ENCODE measurements around the gene MTMR12.
"Not testable (repeated sequence)": the region's sequence is repeated elsewhere in the genome, so short reads cannot be mapped to it uniquely, and the experiment has no call there.

Gene MTMR12

DNA sequence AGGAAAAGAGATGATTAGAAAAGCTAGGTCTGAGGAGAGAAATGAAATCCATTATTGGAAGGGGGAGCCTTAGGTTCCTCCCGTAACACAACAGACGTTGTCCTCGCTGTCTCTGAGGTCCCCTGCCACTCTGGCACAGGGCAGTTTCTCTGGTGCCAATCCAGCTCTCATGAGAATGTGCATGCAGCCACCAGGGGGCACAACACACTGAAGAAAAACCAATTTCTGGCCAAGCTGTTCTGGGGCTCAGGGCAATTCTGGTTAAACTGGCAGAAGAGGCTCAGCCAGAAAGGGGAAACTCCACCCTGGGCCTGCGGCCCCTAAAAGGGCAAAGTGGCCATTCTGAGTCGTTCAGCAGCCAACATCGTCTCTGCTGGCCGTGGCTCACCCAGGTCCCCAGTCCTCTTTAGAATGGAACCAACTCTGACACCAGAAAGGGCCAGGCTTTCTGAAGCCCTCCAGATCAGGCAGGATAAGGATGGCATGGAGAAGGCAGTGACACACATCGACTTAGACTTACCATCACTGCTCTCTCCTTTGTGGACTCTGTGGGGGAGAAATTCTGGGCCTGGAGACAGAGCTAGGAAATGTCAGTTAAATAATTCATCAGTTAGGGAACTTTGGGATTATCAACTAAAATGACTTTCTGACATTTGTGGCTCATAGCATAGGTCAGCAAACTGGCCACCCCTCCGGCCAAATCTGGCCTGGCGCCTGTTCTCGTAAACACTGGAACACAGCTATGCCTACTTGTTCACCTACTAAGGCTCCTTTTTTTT, 80.1 kb downstream of the MTMR12 start:
- peak; percentile 79 for DNase-seq (ENCODE audit: low spot score)

DNA sequence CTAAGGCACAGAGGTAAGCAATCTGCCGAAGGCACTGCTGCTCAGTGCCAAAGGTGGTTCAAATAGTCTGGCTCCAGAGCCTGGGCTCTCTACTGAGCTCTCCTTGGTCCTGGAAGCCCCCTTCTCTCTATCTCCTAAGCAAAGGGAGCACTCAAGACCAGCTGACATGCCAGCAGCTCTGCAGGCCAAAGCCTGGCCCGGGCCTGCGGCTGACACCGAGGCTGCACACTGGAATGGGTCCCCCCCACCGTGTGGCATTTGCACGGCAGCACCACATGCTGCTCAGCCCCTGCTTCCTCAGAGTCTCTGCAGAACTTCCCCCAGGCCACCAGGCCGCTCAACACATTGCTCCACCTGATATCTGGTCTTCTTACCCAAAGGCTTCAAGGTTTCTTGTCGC, 80.8 kb downstream of the MTMR12 start:
- no peak for DNase-seq (ENCODE audit: low spot score)

DNA sequence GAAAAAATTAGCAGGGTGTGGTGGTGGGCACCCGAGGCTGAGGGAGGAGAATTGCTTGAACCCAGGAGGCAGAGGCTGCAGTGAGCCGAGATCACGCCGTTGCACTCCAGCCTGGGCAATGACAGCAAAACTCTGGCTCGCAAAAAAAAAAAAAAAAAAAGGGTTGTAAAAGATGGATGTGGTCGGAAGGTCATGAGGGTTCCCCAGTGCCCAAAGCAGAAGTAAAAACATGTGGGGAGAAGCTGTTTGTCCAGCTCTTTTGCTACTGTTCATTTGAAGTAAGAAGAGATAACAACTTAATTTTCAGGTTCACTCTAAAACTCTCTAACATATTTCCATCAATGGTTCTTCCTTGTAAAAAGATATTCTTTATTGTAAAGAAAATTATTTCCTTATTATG, 81.5 kb downstream of the MTMR12 start:
- no peak for DNase-seq (ENCODE audit: low spot score)

DNA sequence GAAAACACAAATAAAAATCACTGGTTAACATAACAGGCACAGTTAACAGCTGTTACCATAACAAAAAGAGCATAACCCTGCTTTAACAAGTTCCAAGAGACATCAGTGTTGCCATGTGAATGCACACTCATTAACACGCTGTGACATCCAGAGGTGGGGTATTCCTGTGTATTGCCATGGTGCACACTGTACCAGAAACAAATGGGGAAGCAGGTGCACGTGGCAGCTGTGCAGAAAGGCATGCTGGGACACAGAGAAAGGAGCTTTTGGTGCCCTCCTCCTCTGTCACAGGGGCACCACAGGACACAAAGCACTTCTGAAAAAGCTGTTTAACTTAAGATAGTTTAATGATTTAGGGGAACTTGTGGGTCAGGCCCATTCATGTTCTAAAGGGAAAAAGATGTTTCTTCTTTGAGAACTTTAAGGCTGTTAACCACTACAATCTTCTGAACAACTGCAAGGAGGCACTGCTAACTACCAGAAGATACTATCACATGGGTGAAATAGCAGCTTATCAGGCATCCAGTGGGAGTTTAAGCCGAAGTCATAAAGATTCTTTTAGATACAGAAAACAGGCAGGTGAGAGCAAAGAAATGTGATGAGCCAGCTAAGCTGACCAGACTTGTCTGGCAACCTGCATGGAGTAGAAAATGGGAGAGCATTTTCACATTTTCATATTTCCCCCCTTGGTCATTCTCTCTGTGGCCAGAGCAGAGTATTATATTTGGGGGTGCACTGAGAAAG, 82.2 kb downstream of the MTMR12 start:
- no peak for DNase-seq (ENCODE audit: low spot score)

DNA sequence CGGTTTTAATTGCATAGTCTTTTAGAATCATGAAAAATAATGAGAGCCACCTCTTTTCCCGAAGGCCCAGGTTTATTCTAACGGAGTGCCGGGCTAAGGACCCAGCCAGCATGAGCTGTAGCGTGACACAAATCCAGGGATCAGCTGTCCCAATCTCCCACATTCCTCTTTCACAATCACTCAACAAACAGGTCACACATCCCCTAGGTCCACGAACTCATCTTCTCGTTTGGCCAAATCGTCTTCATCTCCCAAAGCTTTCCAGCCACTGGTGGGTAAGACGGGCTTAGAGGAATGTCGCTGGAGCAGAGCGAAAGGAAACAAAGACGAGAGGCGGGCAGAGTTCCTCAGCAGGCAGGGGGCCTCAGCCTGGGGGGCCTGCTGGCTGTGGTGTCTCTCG, 83.2 kb downstream of the MTMR12 start:
- DNase-seq (ENCODE audit: low spot score) = no peak

DNA sequence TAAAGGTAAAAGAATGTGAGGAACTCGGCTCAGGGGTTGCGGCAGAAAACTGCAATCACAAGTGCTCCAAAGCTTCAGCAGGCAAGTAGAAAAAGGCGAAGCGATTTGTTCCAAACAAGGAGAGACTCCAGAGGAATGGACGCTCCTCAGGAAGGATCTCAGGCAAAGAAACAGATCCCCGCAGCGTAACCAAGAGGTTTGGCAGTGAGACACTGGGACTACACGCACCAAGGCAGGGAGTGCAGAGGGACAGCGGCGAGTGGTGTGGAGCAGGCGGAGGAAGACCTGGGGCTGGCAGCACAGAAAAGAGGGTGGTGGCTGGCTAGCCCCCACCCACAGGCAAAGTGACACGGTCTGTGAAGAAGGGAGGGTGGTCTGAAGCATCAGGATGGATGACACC, 83.9 kb downstream of the MTMR12 start:
- DNase-seq (ENCODE audit: low spot score) = no peak

DNA sequence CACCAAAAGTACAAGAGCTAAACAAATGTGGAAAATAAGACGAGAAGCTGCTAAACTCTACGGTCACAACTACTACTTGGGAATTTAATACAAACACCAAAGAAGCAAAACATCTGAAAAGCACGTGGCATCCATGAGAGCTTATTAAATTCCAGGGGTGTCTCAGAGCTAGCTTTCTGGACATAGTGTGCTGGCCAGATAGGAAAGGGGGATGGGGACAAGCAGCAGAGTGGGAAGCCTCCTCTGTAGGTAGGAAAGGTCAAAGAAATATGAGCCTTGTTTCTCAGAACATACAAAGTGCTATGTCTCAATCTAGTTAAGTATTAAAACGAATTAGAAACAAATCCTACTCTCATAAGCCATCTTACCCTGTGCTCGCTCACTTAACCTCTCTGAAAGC, 87.3 kb downstream of the MTMR12 start:
- peak; percentile 67 for DNase-seq (ENCODE audit: low spot score)

DNA sequence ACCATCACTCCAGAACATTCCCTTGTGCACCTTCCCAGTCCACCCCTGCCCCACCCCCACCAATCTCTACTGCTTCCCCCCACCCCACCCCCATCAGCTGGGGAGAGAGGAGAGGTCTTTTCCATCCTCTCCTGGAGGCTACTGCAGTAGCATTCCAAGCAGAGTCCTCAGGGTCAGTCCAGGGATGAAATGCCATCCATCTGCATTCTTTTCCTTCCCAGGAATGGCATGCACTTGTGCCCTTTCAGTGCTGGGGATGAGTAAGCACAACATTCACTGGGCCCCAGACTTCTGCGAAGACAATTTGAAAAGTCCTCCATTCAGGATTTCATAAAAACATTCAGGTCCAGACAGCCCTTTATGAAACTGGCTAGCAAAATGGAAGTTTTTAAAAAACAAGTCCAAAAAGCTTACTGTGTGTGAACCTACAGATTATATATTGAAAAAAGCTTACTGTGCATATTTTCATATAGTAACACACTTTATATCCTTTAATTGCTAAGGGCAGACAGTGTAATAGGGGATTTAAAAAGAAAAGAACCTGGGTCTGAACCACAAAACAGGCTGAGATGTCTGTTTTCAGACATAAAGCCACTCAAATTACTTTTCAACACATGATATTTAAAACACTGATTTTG, 88.6 kb downstream of the MTMR12 start:
- peak; percentile 85 for DNase-seq (ENCODE audit: low spot score)

DNA sequence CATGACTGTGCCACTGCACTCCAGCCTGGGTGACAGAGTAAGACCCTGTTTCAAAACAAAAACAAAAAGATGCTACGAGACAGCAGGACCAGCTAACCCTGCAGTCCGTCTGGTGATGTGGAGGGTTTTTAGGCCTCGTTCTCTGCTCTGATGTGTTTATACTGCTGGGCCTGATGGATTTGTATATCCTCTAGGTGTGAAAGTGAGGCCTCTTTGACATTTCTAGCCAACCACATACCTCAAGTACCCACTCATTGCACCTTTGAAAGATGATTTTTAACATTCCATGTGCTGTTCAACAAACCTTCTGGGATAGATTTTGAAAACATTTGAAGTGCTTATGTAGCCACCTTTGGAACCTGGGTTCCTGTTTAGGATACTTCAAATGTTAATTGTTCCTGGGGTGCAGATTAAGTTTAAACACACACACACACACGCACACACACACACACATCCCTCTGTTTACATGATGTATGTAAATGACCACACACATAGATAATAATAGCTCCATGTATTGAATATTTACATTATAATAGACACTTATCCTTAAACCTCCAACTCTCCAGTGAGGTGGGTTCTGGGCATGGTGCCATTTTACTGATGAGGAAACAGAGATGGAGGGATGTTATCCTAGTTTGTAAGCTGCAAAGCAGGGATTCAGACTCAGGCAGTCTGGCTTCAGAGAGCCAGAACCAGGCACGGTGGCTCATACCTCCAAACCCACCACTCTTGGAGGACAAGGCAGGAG, 89.8 kb downstream of the MTMR12 start:
- no peak for DNase-seq (ENCODE audit: low spot score)

DNA sequence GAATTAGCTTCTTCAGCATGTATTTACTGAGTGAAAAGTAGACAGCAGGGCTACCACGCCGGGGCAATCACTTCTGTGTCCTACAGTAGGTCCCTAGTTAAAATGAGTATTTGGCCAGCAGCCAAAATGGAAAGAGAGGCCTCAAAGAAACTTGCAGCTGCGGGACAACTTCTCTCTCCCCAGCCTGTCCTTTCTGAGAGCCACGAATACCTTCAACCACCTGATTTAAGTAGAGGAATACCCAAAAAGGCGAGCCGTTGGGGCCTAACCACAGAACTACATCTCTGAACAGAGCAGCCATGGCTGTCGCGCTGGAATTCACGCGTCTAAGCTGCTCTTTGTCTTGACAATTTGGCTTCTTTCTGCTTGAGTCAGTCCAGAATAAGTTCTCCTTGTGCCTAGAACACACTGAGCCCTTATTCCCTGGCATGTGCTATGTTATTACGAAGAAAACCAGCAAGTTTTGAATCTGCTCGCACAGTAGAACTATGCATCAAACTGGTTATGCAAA, 94.8 kb downstream of the MTMR12 start:
- no peak for DNase-seq (ENCODE audit: low spot score)

DNA sequence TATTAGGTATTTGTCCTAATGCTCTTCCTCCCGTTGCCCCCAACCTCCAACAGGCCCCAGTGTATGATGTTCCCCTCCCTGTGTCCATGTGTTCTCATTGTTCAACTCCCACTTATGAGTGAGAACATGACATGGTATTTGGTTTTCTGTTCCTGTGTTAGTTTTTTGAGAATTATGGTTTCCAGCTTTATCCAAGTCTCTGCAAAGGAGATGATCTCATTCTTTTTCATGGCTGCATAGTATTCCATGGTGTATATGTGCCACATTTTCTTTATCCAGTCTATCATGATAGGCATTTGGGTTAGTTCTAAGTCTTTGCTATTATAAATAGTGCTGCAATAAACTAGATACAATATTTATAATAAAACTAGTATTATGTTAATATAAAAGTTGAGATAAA, 98.4 kb downstream of the MTMR12 start:
- DNase-seq (ENCODE audit: low spot score) = not testable (repeated sequence)

DNA sequence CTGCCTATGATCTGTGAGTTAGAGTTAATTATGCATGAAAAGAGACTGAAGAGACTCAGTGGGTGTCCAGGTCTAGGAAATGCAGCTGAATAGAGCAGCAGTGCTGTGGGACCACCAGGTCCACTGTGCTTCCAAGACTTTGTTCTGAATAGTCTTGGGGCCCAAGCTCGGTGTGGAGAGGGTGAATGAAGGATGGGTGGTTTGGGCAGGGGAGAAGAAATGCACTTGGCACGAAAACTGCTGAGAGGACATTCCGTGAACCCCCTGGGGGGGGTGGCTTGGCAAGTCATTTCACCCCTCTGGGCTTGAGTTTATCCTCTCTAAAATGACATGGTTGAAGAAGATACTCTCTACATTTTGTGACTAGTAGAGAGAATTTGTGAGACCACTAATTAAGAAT, 102.6 kb downstream of the MTMR12 start:
- no peak for DNase-seq (ENCODE audit: low spot score)

DNA sequence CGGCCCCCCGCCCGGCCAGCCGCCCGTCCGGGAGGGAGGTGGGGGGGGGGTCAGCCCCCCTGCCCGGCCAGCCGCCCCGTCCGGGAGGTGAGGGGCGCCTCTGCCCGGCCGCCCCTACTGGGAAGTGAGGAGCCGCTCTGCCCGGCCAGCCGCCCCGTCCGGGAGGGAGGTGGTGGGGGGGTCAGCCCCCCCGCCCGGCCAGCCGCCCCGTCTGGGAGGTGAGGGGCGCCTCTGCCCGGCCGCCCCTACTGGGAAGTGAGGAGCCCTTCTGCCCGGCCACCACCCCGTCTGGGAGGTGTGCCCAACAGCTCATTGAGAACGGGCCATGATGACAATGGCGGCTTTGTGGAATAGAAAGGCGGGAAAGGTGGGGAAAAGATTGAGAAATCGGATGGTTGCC, 103.9 kb downstream of the MTMR12 start:
- DNase-seq (ENCODE audit: low spot score) = not testable (repeated sequence)

DNA sequence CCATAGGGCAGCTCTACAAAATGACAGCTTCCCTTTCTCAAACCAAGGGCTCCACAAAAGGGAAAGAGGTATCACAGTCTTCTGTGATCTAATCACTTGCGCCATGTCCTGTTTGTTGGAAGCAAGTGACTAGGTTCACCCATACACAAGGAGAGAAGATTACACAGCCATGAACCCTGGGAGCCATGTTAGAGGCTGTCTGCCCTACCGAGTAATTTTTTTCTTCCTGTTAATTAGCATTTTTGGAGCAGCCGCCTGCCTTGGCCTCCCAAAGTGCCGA, 105.4 kb downstream of the MTMR12 start:
- no peak for DNase-seq (ENCODE audit: low spot score)

DNA sequence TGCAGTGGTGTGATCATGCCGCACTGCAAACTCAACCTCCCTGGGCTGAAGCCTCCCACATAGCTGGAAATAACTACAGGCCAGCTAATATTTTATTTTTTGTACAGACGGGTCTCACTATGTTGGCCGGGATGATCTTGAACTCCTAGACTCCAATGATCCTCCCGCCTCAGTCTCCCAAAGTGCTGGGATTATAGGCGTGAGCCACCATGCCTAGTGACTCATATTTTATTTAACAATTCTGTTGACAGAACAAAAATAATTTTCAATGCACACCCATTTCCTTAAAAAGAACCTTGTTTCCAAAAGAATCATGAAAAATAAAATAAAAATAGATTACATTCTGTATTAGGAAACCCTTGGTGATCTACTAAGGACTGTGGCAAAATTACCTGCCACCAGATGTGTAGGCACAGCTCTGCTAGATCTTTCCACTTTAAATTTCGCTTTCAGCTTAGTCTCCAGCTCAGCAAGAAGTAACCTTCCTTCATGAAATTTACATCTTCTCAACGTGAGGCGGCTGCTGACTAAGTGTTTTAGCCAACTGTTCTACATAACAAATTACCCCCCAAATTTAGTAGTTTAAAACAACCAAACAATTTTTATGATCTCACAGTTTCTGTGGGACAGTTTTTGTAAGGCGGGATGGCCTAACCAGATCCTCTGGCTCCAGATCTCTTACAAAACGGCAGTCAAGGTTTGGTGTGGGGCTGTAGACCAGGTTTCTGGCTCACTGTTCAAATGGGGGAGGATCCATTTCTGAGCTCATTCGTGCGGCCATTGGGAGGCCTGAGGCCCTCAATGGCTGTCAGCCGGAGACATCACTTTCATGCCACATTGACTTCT, 106.0 kb downstream of the MTMR12 start:
- DNase-seq (ENCODE audit: low spot score) = no peak

DNA sequence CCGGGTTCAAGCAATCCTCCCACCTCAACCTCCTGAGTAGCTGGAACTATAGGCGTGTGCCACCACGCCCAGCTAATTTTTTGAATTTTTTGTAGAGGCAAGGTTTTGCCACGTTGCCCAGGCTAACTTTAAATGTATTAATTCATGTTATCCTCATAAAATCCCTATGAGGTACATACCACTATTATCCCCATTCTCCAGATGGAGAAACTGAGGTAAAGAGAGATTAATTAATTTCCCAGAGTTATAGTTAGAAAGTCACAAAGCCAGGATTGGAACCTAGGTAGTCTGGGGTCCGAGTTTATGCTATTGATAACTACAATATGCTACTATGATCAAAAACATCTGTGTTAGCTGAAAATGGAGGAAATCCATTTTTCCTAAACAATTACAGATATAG, 106.7 kb downstream of the MTMR12 start:
- DNase-seq (ENCODE audit: low spot score) = no peak

DNA sequence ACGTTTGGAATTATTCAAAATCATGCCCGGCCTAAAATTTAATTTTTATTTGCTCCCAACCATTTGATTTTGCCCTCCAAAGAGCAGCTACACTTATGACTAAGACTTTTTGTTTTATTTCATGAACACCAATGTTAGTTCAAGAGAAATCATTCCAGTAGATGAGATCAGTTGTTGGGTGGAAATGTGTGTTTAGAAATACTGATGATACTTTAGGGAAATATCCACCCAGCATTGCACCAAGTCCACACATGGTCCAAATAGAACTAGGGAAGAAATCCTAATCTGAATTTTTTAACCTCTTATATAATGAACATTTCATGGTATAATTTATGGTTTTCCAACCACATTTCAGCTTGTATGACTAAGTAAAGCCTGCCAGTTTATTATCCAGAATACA, 110.3 kb downstream of the MTMR12 start:
- peak; percentile 78 for DNase-seq (ENCODE audit: low spot score)

DNA sequence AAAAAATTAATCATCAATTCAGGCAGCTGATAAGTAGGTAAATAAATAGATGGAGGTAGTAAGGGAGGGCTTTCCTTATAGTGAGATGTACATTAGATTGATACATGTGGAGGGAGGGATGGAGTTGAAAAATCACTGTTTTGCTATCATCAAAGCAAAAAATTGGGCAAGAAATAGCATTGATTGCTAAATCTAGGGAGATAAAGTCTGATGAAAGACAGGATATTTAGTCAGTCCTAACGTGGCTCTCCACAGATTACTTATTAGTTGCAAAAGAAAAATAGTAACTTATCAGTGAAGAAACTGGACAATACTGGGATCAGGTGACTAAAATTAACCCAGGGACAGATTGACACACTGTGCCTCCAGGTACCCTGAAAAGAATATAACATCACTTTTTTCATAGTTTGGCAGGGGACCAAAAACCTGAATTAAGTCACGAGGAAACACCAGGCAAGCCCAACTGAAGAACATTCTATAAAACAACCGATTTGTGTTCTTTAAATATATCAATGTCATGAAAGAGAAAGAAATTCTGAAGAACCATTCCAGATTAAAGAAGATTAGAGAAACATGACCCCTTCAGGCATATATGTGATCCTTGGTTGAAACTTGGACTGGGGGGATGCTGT, 111.5 kb downstream of the MTMR12 start:
- peak; percentile 21 for DNase-seq (ENCODE audit: low spot score)

DNA sequence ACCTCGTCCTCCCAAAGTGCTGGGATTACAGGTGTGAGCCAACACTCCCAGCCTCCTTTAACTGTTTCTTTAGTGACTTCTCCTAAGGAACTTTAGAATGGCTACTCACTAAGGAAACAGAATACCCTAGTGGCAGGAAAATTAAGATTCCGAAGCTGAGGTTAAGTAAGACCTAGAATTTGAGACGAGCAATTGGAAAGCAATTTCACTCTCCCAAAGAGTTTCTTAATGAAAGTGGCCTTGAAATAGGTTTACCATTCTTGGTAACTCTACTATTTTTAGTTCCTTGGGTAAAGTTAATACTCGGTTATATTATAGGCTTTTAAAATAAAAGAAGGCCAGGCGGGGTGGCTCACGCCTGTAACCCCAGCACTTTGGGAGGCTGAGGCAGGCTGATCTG, 115.7 kb downstream of the MTMR12 start:
- DNase-seq (ENCODE audit: low spot score) = no peak

DNA sequence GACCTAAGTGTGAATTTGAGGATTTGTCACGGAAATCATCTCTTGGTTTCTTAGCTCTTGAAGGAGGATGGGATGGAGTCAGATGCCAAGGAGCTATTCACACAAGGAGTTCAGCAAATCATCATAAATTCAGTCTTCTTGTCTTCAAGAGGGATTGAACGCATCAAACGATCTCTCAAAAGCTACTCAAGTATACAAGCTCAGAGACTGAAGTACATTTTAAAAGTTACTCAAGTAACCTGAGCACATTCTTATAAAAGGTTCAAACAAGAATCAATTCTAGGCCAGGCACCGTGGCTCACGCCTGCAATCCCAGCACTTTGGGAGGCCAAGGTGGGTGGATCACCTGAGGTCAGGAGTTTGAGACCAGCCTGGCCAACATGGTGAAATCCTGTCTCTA, 117.5 kb downstream of the MTMR12 start:
- no peak for DNase-seq (ENCODE audit: low spot score)

DNA sequence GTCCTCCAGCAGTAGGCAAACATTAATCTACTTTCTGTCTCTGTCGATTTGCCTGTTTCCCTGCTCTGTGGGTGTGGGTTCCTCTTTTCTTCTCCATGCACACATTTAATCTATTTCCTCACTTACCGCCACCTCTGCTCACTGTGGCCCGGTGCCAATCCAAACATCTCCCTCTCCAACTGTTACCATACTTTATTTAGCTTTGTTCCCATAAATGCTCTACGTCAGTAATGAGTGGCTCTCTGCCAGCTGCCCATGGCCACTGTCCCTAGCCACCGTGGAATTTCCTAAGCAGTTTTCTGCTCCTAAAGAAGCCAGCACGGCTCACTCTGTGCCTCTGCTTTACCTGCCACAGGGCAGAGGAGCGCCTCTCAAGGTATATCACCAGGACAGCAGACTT, 119.1 kb downstream of the MTMR12 start:
- no peak for DNase-seq (ENCODE audit: low spot score)
